COLO829 (cell line): ENCODE results near the gene PARVA.
A peak's percentile ranks its signal among the peaks of the same experiment; 100 is the strongest.

Experiments
- DNase-seq: peaks from one replicate; pipeline ENCODE4 v3.0.0; 2012; ENCODE audit warnings: low spot score

Gene PARVA

DNA sequence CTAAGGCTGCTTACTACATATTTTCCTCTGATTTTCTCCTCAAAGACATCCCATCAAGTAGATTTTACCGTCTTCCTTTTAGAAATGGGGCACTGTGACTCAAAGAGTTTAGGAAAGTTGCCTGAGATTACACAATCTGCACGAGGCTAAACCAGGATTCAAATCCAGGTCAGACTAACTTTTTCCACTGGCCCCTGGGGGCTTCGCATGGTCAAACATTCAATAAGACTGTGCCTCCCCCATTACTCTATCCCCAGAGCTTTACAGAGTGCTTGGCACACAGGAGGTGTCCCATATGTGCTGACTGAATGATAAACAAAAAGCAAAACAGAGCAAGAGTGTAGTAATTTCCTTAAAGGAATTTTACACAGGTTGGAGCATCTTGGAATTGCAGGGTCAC is 178.8 kb downstream of the PARVA start:
- no peak for DNase-seq

DNA sequence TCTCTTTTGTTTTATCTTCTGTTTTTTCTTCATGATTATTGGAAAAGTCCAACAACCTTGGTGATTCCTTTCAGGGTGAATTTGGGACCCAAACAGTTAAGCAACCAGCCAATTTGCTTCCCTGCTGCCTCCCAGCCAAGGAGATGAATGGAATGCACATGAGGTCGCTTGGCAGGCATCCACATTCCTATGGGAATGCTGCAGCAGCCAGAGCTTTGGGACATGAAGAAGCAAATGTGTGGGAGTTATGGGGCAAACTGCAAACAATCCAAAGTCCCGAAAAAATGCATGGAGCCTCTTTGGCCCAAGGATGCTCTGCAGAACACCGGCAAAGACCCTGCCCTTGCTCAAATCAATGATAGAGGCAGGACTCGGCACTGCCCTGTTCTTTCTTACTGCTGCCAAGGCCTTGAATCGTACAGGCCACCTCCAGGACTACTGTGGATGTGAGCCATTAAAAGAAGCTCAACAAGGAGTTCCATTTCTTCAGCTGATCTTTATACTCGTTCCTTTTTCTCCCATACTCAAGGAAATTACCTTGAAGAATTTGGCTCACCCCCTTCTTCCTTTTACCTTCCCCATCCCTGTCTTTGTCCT is 179.5 kb downstream of the PARVA start:
- DNase-seq: peak; percentile 94

DNA sequence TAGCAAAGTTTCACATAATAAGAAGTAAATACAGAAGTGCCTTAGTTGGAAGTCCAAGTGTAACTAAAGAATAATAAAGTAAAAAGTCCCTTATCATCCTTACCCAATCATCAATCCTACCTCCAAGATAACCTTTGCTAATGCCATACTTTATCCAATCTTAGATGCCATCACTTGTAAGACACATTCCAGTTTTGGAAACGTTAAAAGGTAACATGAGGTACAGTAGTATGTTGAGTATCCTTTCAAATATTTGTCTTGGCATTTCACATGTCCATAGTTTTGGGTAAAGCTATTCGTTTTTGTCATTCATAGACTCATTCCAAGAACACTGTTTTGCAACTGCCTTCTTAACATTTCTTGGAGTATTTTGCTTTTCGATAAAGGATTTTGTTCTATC is 181.6 kb downstream of the PARVA start:
- DNase-seq: no peak

- DNase-seq: no peak
Measured at GRCh38 chr11:12560362-12560761, 183.0 kb downstream of the PARVA start.

DNA sequence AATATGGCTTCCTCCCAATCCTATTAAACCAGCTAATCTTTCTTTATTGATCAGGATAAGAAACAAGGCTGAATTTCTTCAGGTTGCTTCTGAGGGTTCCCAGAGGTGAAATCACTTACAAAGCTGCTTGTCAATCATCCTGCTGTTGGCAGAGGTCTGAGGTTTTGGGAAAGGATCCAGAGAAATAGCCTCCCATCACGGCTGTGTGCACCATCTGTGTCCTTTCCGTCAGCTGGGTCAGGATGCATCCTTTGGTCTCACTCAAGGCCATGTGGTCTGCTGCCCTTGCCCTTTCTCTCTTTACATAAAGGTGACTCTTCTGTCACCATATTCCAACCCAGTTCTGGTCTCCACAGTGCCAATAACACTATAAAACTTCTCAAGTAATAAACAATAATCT is 183.5 kb downstream of the PARVA start:
- DNase-seq: no peak

- no peak for DNase-seq
Measured at GRCh38 chr11:12564012-12564411, 186.6 kb downstream of the PARVA start.

DNA sequence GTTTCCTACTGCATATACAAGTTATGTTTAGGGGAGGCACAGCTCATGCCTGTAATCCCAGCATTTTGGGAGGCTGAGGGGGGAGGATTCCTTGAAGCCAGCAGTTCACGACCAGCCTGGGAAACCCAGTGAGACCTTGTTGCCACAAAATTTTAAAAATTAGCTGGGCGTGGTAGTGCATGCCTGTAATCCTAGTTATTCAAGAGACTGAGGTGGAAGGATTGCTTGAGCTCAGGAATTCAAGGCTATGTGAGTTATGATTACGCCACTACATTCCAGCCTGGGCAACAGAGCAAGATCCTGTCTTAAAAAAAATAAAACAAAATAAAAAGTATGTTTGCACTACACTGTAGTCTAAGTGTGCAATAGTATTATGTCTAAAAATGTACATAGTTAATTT is 188.0 kb downstream of the PARVA start:
- no peak for DNase-seq

DNA sequence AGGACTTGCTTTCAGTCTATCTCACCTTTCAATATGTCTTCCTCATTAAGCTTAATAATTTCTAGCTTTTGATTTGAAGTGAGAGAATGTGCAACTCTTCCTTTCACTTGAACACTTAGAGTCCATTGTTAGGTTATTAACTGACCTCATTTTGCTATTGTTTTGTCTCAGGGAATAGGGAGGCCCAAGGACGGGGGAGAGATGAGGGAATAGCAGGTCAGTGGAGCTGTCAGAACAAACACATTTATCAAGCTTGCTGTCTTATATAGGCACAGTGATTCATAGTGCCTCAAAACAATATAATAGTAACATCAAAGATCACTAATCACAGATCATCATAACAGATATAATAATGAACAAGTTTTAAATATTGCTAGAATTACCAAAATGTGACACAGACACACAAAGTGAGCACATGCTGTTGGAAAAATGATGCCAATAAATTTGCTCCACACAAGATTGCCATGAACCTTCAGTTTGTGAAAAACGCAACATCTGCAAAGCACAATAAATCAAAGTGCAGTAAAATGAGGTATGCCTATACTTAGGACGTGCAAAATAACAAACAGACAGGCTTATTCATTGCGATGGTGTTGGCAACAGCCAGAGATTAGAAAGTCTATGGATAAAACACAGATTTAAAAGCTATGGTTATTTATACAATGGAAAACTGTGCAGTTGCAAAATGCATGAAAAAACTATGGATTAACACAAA is 190.5 kb downstream of the PARVA start:
- no peak for DNase-seq

GRCh38 chr11:12569499-12570425 is 192.4 kb downstream of the PARVA start:
- no peak for DNase-seq

GRCh38 chr11:12573707-12574485 is 196.5 kb downstream of the PARVA start:
- DNase-seq: no peak

GRCh38 chr11:12577725-12578644 is 200.6 kb downstream of the PARVA start:
- DNase-seq: no peak

DNA sequence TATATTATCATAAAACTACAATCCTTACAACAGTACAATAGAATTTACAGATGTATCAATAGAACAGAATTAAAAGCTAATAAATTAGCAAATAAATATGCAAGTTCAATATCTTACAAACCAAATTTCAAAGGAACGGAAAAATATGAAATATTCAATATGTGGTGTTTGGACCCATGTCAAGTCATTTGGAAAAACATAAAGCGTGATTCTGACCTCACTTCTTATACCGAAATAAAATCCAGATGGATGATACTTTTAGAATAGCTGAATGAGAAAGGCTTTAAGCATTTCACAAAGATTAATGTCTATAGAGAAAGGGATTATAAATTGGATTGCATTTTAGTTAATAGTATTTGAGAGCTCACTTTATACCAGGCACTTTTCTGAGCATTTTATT is 204.0 kb downstream of the PARVA start:
- DNase-seq: no peak

GRCh38 chr11:12581923-12582322 is 204.6 kb downstream of the PARVA start:
- no peak for DNase-seq
